ENCODE data around the gene ASAP3. TPM values are rescaled to one million over a fixed set of nuclear protein-coding genes. Genes with fewer than 3 reads are reported as not detected.

The ASAP3 gene
- total and polyA plus RNA-seq, 2 of the 13 experiments (the other 11 are each of a cell fraction or from before 2014, with no cell fraction given) = 32.6 to 37.0 TPM

- TF ChIP-seq HNF4A (CRISPR knock-in tag; IDR thresholded peaks at IDR 0.05) (0 out of 2 replicates have a peak, but pooled peaks have one; percentile 16), NR2F6 (IDR thresholded peaks at IDR 0.05) (peak; percentile 43; the same call in 1 of the 2 replicates), NR2F6 (CRISPR knock-in tag; IDR thresholded peaks at IDR 0.05) (peak; percentile 16; the same call in 1 of the 2 replicates), ZSCAN25 (CRISPR knock-in tag; IDR thresholded peaks at IDR 0.05) (peak; percentile 60; the same call in 1 of the 2 replicates), EEA1 (CRISPR knock-in tag; IDR thresholded peaks at IDR 0.05; ENCODE audit: borderline replicate concordance) (0 out of 2 replicates have a peak, but pooled peaks have one; percentile 15), NR2C2 (CRISPR knock-in tag; IDR thresholded peaks at IDR 0.05; ENCODE audit: borderline replicate concordance) (peak; percentile 52; the same call in 1 of the 2 replicates), BRD4 (CRISPR knock-in tag; IDR thresholded peaks at IDR 0.05) (peak; percentile 13; the same call in 1 of the 2 replicates), SALL1 (CRISPR knock-in tag; IDR thresholded peaks at IDR 0.05) (0 out of 2 replicates have a peak, but pooled peaks have one; percentile 4), GMEB1 (CRISPR knock-in tag; IDR thresholded peaks at IDR 0.05; ENCODE audit: borderline replicate concordance) (0 out of 2 replicates have a peak, but pooled peaks have one; percentile 12), POLR2G (IDR thresholded peaks at IDR 0.05; ENCODE audit: low read depth, low read length) (peak; percentile 65), POLR2A (IDR thresholded peaks at IDR 0.05; ENCODE audit: insufficient read depth in 1 of 2, low read depth in 2 of 2, low read length in 2 of 2) (peak; percentile 61 to 81), ZFY (CRISPR knock-in tag; IDR thresholded peaks at IDR 0.05) (peak; percentile 72)
- TF ChIP-seq, protein P1, sequence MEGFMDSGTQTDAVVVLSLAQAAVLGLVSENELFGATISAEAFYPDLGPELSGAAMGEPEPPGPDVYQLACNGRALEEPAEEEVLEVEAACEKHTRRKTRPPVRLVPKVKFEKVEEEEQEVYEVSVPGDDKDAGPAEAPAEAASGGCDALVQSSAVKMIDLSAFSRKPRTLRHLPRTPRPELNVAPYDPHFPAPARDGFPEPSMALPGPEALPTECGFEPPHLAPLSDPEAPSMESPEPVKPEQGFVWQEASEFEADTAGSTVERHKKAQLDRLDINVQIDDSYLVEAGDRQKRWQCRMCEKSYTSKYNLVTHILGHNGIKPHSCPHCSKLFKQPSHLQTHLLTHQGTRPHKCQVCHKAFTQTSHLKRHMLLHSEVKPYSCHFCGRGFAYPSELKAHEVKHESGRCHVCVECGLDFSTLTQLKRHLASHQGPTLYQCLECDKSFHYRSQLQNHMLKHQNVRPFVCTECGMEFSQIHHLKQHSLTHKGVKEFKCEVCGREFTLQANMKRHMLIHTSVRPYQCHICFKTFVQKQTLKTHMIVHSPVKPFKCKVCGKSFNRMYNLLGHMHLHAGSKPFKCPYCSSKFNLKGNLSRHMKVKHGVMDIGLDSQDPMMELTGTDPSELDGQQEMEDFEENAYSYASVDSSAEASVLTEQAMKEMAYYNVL (CRISPR knock-in tag; IDR thresholded peaks at IDR 0.05; ENCODE audit: borderline replicate concordance) = peak; percentile 24; the same call in 1 of the 2 replicates
- TF ChIP-seq, protein P2, sequence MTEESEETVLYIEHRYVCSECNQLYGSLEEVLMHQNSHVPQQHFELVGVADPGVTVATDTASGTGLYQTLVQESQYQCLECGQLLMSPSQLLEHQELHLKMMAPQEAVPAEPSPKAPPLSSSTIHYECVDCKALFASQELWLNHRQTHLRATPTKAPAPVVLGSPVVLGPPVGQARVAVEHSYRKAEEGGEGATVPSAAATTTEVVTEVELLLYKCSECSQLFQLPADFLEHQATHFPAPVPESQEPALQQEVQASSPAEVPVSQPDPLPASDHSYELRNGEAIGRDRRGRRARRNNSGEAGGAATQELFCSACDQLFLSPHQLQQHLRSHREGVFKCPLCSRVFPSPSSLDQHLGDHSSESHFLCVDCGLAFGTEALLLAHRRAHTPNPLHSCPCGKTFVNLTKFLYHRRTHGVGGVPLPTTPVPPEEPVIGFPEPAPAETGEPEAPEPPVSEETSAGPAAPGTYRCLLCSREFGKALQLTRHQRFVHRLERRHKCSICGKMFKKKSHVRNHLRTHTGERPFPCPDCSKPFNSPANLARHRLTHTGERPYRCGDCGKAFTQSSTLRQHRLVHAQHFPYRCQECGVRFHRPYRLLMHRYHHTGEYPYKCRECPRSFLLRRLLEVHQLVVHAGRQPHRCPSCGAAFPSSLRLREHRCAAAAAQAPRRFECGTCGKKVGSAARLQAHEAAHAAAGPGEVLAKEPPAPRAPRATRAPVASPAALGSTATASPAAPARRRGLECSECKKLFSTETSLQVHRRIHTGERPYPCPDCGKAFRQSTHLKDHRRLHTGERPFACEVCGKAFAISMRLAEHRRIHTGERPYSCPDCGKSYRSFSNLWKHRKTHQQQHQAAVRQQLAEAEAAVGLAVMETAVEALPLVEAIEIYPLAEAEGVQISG (CRISPR knock-in tag; IDR thresholded peaks at IDR 0.05) = 0 out of 2 replicates have a peak, but pooled peaks have one; percentile 44
- TF ChIP-seq, protein P3, sequence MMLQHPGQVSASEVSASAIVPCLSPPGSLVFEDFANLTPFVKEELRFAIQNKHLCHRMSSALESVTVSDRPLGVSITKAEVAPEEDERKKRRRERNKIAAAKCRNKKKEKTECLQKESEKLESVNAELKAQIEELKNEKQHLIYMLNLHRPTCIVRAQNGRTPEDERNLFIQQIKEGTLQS (CRISPR knock-in tag; IDR thresholded peaks at IDR 0.05) = 0 out of 2 replicates have a peak, but pooled peaks have one; percentile 22
- TF ChIP-seq, protein P4, sequence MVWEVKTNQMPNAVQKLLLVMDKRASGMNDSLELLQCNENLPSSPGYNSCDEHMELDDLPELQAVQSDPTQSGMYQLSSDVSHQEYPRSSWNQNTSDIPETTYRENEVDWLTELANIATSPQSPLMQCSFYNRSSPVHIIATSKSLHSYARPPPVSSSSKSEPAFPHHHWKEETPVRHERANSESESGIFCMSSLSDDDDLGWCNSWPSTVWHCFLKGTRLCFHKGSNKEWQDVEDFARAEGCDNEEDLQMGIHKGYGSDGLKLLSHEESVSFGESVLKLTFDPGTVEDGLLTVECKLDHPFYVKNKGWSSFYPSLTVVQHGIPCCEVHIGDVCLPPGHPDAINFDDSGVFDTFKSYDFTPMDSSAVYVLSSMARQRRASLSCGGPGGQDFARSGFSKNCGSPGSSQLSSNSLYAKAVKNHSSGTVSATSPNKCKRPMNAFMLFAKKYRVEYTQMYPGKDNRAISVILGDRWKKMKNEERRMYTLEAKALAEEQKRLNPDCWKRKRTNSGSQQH (CRISPR knock-in tag; IDR thresholded peaks at IDR 0.05; ENCODE audit: low read depth) = no peak
- TF ChIP-seq, protein P5, sequence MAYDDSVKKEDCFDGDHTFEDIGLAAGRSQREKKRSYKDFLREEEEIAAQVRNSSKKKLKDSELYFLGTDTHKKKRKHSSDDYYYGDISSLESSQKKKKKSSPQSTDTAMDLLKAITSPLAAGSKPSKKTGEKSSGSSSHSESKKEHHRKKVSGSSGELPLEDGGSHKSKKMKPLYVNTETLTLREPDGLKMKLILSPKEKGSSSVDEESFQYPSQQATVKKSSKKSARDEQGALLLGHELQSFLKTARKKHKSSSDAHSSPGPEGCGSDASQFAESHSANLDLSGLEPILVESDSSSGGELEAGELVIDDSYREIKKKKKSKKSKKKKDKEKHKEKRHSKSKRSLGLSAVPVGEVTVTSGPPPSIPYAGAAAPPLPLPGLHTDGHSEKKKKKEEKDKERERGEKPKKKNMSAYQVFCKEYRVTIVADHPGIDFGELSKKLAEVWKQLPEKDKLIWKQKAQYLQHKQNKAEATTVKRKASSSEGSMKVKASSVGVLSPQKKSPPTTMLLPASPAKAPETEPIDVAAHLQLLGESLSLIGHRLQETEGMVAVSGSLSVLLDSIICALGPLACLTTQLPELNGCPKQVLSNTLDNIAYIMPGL (CRISPR knock-in tag; IDR thresholded peaks at IDR 0.05; ENCODE audit: borderline replicate concordance in 1 of 2, low read depth in 1 of 2) = peak; percentile 49 to 59; a peak in 2 of 4 replicates
These were observed at the start of gene ASAP3 (continued) for GRCh38 chr1:23483321-23484252.

Data from HepG2 (cell line).